ENCODE results near the gene GSS.

GRCh38 chr20:34974246-34974645 is 18.6 kb upstream of the GSS start:
- TF ChIP-seq, protein P1, sequence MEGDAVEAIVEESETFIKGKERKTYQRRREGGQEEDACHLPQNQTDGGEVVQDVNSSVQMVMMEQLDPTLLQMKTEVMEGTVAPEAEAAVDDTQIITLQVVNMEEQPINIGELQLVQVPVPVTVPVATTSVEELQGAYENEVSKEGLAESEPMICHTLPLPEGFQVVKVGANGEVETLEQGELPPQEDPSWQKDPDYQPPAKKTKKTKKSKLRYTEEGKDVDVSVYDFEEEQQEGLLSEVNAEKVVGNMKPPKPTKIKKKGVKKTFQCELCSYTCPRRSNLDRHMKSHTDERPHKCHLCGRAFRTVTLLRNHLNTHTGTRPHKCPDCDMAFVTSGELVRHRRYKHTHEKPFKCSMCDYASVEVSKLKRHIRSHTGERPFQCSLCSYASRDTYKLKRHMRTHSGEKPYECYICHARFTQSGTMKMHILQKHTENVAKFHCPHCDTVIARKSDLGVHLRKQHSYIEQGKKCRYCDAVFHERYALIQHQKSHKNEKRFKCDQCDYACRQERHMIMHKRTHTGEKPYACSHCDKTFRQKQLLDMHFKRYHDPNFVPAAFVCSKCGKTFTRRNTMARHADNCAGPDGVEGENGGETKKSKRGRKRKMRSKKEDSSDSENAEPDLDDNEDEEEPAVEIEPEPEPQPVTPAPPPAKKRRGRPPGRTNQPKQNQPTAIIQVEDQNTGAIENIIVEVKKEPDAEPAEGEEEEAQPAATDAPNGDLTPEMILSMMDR (conservative IDR thresholded peaks at IDR 0.05 in 1 of 2, IDR thresholded peaks at IDR 0.05 in 1 of 2; ENCODE audit: low read depth in 1 of 2, low read length in 2 of 2): no peak
- TF ChIP-seq EZH2 (IDR thresholded peaks at IDR 0.05; ENCODE audit: low read length, missing control alignments): no peak
